GM19023 (cell line): ENCODE measurements around the gene BMP8B.

Experiments used
- ATAC-seq: cut with Tn5 transposase; IDR thresholded peaks from one replicate; pipeline ENCODE4 v1.9.1; 2021; ENCODE audit warnings: mild to moderate bottlenecking, moderate library complexity; ENCODE audit not compliant: unreplicated experiment

The BMP8B gene

GRCh38 chr1:39761016-39761415 lies 27.6 kb downstream of the BMP8B start:
- no peak for ATAC-seq

- ATAC-seq = no peak
Observed at GRCh38 chr1:39760074-39761008, 28.3 kb downstream of the BMP8B start.

GRCh38 chr1:39759436-39759726 lies 29.3 kb downstream of the BMP8B start:
- no peak for ATAC-seq

GRCh38 chr1:39758556-39759435 lies 29.9 kb downstream of the BMP8B start:
- ATAC-seq = no peak

GRCh38 chr1:39757501-39757900 lies 31.2 kb downstream of the BMP8B start:
- no peak for ATAC-seq

GRCh38 chr1:39755965-39756659 lies 32.6 kb downstream of the BMP8B start:
- no peak for ATAC-seq

- no peak for ATAC-seq
Observed at GRCh38 chr1:39754906-39755504, 33.7 kb downstream of the BMP8B start.

- no peak for ATAC-seq
Observed at GRCh38 chr1:39754026-39754570, 34.6 kb downstream of the BMP8B start.

GRCh38 chr1:39753132-39754025 lies 35.3 kb downstream of the BMP8B start:
- no peak for ATAC-seq

GRCh38 chr1:39752703-39753102 lies 36.0 kb downstream of the BMP8B start:
- ATAC-seq = no peak

GRCh38 chr1:39751595-39751994 lies 37.1 kb downstream of the BMP8B start:
- no peak for ATAC-seq

GRCh38 chr1:39745016-39745670 lies 43.5 kb downstream of the BMP8B start:
- no peak for ATAC-seq

- peak; percentile 93 for ATAC-seq
Observed at GRCh38 chr1:39738622-39739366, 49.9 kb downstream of the BMP8B start, which contains the start of gene PPIE. TSS of gene PPIE (plus strand) at chr1:39738882. CDS start at chr1:39738901, 19 bp downstream.

- no peak for ATAC-seq
Observed at GRCh38 chr1:39737546-39738169, 51.0 kb downstream of the BMP8B start.

- ATAC-seq = no peak
Observed at GRCh38 chr1:39735731-39736130, 52.9 kb downstream of the BMP8B start.

GRCh38 chr1:39733161-39733560 lies 55.5 kb downstream of the BMP8B start:
- ATAC-seq = no peak

- ATAC-seq = no peak
Observed at GRCh38 chr1:39732730-39733129, 55.9 kb downstream of the BMP8B start.

GRCh38 chr1:39729842-39730241 lies 58.8 kb downstream of the BMP8B start:
- no peak for ATAC-seq
